HG03045 (cell line): ENCODE measurements around the gene ZFHX3.

ENCODE experiments used
- ATAC-seq: cut with Tn5 transposase; IDR thresholded peaks from one replicate; pipeline ENCODE4 v1.9.1; 2021; ENCODE audit warnings: mild to moderate bottlenecking, moderate library complexity; ENCODE audit not compliant: unreplicated experiment

The ZFHX3 gene

DNA sequence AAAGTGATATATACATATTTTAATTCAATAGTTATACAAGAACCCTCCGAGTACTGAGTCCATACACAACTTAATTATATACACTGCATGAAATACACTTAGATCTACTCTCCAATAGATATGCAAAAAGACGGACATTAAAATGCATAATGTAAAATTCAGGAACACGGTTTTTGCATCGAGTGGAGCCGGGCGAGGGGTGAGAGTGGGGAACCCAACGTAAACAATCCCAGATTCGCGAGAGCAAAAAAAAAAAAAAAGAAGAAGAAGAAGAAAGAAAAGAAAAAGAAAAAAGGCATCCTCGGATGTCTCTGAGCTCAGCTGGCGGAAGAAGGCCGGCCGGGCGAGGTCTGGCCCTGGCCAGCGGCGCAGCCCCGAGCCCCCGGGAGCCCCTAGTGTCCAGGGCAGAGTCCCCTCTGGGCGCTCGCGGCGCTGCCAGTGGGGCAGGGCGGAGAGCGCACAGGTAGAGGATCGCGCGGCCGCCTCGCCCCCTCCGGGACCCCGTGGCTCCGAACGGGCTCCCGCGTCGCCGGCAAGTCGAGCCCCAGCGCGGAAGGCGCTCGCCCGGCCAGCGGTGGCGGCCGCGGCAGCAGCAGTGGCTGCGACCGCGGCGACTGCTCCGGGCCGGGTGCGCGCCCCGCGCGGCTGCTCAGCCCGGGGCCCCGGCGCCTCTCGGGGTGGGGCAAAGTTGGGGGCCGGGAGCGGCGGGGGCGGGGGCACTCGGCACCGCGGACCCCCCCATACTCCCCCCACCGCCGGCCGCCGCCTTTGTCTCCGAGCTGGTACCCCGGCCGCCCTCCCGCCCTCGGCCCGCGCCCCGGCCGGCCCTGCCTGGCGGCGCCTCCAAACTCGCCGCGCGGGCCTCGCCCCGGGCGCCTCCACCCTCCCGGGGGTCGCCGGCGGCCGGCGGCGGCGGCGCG, 9.6 kb upstream of the ZFHX3 start:
- ATAC-seq = peak; percentile 36

DNA sequence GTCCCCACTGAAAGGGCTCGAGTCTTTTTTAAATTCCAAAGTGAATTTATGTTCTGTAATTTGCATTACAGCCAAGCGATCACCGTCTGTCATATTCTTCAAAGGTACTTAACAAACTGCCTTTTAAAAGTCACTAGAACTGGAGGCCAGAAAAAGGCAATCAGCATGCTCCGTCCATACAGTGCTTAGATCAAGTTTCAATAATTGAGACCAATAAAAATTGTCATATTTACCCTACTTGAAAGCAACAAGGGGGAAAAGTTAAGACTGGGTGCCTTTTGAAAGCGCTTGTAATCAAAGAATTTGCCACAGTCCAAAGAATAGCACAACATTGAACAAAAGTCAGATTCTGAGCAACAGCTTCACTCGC, 9.0 kb upstream of the ZFHX3 start:
- ATAC-seq = no peak

- no peak for ATAC-seq
These were observed 8.5 kb upstream of the ZFHX3 start for GRCh38 chr16:73056448-73056847.

- no peak for ATAC-seq
These were observed 7.0 kb upstream of the ZFHX3 start for GRCh38 chr16:73054813-73055482.

DNA sequence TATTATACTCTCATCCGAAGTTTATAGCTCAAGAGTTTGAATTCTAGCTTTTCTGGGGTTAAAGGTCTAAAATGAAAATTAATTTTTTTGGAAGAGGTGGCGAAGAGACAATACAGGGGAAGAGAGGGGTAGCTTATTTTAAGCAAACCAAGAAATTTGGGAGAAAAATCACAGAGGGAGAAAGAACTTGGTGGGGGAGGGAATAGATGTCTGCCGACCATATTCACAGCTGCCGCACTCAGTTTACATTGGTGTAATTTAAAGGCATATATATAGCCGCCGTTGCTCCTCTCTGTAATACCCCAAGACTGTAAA, 6.5 kb upstream of the ZFHX3 start:
- ATAC-seq = no peak

- no peak for ATAC-seq
These were observed 6.2 kb upstream of the ZFHX3 start for GRCh38 chr16:73054125-73054484.

- no peak for ATAC-seq
These were observed 5.6 kb upstream of the ZFHX3 start for GRCh38 chr16:73053364-73054124.

GRCh38 chr16:73053038-73053363, 5.1 kb upstream of the ZFHX3 start:
- no peak for ATAC-seq

- ATAC-seq = no peak
These were observed 4.6 kb upstream of the ZFHX3 start for GRCh38 chr16:73052576-73052975.

GRCh38 chr16:73051961-73052360, 4.0 kb upstream of the ZFHX3 start:
- no peak for ATAC-seq

- no peak for ATAC-seq
These were observed 3.3 kb upstream of the ZFHX3 start for GRCh38 chr16:73051226-73051625.

DNA sequence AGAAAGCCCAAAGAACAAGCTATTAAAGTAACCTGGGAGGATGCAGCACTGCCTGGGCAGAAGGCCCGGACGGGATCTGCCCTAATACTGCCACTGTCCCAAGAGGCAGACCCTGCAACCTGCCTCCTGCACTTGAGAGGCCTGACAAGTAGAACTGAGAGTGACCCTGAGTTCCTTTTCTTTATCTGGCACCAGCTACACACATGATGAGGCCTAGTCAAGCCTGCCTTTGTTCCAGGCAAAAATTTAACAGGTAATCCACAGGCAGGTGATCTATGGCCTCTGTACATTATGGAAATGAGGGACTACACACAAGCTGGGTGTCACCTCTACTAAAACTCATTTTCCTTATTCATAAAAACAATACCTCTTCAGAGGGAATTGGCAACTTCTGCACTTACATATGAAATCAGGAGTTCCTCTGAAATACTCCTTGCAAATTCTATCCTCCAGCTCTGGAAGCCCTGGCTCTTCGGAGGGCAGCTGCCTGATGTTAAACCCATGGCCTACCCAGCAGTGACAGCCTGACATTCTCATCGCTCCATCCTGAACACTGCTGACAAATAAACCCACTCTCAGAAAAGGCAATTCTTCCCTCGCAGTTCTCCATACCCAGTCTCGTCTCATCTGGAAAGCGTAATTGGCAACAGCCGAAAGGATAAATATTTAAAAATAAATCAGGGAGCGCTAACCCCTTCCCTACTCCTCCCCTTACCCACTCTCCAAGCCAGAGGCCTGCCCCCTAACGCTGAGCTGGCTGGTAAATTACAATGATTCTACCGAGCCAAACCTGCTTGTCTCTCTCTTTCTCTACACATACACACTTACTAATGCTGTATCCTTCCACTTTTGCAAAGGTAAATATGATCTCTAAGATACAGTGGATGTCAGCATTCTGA, 2.5 kb upstream of the ZFHX3 start:
- ATAC-seq = no peak

DNA sequence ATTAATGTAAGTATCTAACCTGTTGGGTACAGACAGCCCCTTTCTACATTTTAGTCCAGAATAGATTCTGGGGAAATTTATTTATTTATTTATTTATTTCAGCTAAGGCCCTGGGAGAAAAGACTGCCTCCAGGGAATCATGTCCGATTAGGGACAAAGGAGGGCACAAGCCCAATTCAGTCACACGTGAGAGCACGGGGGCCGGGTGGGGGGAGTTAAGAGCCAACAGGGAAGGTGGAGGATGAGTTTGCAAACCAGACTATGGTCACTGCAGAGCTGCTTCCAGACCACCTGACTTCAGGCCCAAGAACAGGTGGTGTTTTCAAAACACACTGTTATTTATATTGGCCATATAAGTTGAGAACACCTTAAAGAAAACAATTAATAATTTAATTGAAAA, 1.6 kb upstream of the ZFHX3 start:
- ATAC-seq = no peak

GRCh38 chr16:73049091-73049490, 1.2 kb upstream of the ZFHX3 start:
- ATAC-seq = no peak

DNA sequence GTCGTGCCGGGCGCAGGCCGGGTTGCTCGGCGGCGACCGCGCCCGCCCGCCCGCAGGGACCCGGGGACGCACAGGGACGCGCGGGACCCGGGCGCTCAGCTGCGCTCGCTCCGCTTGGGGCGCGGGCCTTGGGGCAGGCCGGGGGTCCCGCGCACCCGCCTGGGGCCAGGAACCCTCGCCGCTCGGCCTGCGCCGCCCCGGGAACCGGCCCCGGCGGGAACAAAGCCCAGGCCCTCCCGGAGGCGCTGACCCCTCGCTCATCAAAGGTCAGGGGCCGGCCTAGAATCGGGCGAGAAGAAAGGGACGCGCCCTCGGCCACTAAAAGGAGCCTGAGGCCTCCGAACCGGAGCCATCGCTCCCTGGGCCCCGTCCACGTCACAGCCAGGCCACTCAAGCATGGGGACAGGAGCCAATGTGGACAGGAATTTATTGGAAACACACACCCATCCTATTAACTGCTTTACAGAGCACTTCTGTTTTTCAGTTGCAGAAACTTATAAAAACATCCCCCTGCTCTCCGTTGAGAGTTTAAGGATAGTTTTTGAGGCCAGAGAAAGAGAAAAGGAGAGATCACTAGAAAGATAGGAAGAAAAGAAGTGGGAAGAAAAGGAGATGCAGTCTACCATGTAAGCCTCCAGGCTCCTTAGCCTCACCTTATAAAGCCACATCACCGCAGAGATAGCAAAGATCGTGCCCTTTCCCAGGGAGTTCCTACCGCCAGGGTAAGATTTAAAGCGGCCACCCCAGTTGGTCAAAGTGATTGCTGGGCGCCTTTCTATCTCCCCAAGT, 558 bp upstream of the ZFHX3 start:
- peak; percentile 8 for ATAC-seq

DNA sequence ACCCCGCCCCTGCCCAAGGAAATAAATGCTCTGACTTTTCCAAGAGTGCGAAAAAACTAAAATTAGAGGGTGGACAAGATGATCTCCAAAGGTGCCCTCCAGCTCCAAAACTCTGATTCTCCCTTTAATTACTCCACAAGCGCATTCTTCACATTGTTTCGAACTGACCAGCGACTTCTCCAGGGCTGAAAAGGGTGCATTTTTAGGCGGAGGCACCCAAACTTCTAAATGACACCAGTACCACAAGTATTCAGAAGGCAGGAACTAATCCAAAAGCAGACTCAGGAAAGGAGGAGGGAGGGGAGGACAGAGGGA, 750 bp downstream of the ZFHX3 start:
- ATAC-seq = no peak

- ATAC-seq = no peak
These were observed 1.1 kb downstream of the ZFHX3 start for GRCh38 chr16:73046849-73047214.

DNA sequence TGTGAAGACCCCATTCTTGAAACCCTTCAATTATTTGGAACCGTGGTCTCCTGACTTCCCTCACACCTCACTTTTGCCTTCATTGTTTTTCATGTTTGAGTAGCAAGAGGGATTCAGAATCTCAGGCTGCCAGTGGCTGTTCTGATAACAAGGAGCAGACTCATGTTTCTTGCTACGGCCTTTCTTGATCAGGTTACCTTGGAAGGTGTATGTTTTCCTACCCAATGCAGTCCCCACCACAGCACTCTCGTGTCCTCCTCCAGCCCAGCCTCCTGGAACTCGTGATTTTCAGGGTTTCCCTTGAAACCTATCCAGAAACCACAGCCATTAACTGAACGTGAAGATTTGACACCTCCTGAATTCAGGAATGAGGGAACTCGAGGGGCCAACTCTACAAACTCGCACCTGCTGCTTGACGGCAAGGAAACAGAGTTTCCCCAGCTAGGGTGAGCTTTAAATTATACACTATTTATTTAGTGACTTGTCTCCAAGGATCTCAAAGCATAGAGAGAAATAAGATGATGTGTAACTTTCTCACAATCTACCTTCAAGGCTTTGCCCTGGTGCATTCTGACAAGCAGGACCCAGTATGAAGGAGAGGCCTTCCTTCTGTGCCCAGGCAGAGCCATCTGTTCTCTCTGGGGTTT, 1.6 kb downstream of the ZFHX3 start:
- no peak for ATAC-seq

DNA sequence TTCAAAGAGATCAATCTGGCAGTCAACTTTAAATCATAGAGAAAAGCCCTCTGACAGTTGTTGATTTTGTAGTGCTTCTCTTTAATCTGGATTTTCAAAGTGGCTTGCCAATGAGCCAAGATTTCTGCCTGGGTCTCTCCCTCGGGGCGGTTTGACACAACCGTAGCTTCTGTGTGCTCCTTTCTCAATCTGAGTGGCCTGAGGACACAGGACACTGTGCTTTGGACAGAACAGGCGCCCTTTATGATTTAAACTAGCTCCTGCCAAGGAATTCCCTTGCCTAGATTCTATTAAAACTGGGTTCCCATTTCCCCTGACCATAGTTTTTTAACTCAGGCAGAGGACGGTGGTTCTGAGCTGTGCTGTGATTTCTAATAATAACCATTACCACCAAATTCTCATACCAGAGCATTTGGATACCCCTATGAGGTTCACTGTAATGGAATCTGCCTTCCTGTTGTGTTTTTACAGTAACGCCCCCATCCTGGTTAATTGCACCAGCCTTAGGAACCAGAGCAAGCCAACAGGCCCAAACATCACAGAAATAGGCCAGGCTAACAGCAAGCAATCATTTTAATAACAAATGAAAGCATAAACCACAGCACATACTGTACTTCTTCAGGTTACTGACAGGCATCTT, 4.0 kb downstream of the ZFHX3 start:
- ATAC-seq = no peak

DNA sequence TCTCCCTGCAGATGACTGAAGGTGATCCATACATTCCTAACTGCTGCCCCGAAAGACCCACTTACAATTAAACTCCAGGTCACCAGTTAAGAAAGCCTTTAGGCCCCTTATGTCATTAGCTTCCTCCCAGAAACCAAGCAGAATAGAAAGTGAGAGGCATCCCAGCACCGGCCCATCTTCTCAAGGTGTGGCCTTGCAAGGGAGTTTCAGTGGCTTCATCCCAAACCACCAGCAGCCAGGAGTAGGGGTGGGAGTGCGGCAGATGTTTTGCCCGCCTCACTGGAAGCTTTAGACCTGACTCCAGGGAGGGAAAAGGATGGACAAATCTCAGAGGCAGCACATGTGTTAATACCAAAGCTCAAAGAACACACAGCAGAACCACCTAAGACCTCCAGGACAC, 5.1 kb downstream of the ZFHX3 start:
- ATAC-seq = no peak
